H1 (cell line): ENCODE data around the gene CACNB1.

Source experiments
- EP300 ChIP-seq, 2 experiments: IDR thresholded peaks; 1 replicate in 1 of 2; 2 replicates in 1 of 2; pipeline ENCODE4 v1.6.1; 2011 to 2012; ENCODE audit warnings: low read depth in 2 of 2, low read length in 2 of 2, mild to moderate bottlenecking in 2 of 2, borderline replicate concordance in 1 of 2, inconsistent platforms in 1 of 2, moderate library complexity in 1 of 2
- KDM1A ChIP-seq: fragments of 200-600, 300-600 bp; sonication (generic); IDR thresholded peaks from 2 replicates; pipeline ENCODE4 v1.7.1; 2016; ENCODE audit warnings: mild to moderate bottlenecking, low read length, borderline replicate concordance
- POLR2A ChIP-seq, 2 experiments: IDR thresholded peaks; 1 replicate in 1 of 2; 2 replicates in 1 of 2; pipeline ENCODE4 v1.6.1; 2011; ENCODE audit warnings: low read depth in 2 of 2, low read length in 2 of 2, mild to moderate bottlenecking in 2 of 2; ENCODE audit errors: control extremely low read depth in 1 of 2
- POLR2AphosphoS5 ChIP-seq: IDR thresholded peaks from 2 replicates; pipeline ENCODE4 v1.6.1; 2011; ENCODE audit warnings: low read depth, low read length
- TF ChIP-seq, protein P1 (sequence below), 3 experiments: IDR thresholded peaks; 1 replicate in 2 of 3; 2 replicates in 1 of 3; pipeline versions ENCODE4 v1.5.1 to v1.6.1; 2011; ENCODE audit warnings: low read length in 3 of 3, mild to moderate bottlenecking in 3 of 3, inconsistent platforms in 2 of 3, low read depth in 1 of 3, moderate library complexity in 1 of 3; ENCODE audit not compliant: insufficient read depth in 1 of 3; ENCODE audit errors: control extremely low read depth in 1 of 3

GRCh38 chr17:39125143-39125875 is 72.2 kb downstream of the CACNB1 start:
- TF ChIP-seq, protein P1, sequence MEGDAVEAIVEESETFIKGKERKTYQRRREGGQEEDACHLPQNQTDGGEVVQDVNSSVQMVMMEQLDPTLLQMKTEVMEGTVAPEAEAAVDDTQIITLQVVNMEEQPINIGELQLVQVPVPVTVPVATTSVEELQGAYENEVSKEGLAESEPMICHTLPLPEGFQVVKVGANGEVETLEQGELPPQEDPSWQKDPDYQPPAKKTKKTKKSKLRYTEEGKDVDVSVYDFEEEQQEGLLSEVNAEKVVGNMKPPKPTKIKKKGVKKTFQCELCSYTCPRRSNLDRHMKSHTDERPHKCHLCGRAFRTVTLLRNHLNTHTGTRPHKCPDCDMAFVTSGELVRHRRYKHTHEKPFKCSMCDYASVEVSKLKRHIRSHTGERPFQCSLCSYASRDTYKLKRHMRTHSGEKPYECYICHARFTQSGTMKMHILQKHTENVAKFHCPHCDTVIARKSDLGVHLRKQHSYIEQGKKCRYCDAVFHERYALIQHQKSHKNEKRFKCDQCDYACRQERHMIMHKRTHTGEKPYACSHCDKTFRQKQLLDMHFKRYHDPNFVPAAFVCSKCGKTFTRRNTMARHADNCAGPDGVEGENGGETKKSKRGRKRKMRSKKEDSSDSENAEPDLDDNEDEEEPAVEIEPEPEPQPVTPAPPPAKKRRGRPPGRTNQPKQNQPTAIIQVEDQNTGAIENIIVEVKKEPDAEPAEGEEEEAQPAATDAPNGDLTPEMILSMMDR (IDR thresholded peaks at IDR 0.05; ENCODE audit: control extremely low read depth in 1 of 3, insufficient read depth in 1 of 3, low read depth in 1 of 3, low read length in 3 of 3) = no peak
- TF ChIP-seq EP300 (IDR thresholded peaks at IDR 0.05; ENCODE audit: borderline replicate concordance in 1 of 2, low read depth in 2 of 2, low read length in 2 of 2) = no peak
- no peak for TF ChIP-seq POLR2AphosphoS5
- TF ChIP-seq POLR2A (IDR thresholded peaks at IDR 0.05; ENCODE audit: control extremely low read depth in 1 of 2, low read depth in 2 of 2, low read length in 2 of 2) = no peak
- no peak for TF ChIP-seq KDM1A
